ENCODE measurements around the gene CD27.
"Not testable (repeated sequence)": the region's sequence is repeated elsewhere in the genome, so short reads cannot be mapped to it uniquely, and the experiment has no call there.

CD27 gene

DNA sequence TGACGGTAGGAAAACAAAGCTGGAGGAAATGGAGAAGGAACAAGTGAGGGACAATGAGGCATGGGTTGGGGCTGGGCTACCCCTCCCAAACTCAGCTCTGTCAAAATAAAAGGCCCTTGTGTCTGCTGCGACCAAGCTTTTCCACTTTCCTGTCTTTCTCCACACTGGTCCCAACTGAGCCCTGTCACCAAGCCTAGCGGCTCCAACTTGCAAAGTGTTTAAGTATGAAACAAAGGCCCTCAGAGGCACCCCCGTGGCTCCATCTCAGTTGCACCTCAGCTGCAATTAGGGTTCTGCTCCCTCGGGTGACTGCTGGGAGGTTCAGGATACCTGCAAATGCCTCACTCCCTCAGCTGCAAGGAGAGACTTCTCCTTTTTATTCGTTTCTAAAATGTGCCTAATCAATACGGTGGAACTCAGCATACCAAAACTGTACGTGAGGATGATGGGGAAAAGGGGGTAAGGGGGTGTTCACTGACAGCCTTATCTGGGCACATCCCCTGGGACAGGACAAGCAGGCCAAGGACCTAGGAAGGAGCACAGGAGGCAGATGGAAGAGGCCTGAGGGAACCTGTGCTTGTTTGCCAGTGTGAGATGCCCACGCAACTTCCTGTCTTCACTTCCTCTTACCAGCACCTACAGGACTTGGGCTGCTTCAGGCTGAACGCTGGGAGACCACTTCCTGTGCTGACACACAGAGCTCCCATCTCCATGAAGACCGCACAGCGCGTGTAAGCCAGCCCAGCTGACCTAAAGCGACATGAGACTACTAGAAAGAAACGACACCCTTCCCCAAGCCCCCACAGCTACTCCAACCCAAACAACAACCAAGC is 16.9 kb downstream of the CD27 start:
- peak; percentile 87 for DNase-seq (ENCODE audit: low spot score)

- DNase-seq (ENCODE audit: low spot score): no peak
Measured at GRCh38 chr12:6462234-6462995, 17.7 kb downstream of the CD27 start.

DNA sequence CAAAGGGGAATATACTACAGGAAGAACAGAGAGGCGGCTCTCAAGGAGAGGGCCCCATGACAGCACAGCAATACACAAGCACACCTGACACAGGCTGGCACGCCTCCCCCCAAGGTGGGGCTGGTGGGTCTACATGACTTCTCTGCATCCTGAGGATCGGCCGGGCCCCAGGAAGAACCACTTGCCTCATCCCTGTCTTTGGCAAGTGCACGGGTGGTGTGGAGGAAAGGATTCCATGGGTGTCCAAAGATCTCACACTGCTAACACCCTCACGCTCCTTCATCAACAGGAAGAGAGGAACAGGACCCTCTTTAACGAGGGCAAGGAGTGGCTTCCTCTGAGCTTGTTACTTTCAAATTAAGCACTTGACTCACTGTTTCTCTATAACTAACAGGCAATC is 18.5 kb downstream of the CD27 start:
- no peak for DNase-seq (ENCODE audit: low spot score)

- DNase-seq (ENCODE audit: low spot score): no peak
Measured at GRCh38 chr12:6463858-6464257, 19.1 kb downstream of the CD27 start.

GRCh38 chr12:6464531-6464930 is 19.8 kb downstream of the CD27 start:
- no peak for DNase-seq (ENCODE audit: low spot score)

DNA sequence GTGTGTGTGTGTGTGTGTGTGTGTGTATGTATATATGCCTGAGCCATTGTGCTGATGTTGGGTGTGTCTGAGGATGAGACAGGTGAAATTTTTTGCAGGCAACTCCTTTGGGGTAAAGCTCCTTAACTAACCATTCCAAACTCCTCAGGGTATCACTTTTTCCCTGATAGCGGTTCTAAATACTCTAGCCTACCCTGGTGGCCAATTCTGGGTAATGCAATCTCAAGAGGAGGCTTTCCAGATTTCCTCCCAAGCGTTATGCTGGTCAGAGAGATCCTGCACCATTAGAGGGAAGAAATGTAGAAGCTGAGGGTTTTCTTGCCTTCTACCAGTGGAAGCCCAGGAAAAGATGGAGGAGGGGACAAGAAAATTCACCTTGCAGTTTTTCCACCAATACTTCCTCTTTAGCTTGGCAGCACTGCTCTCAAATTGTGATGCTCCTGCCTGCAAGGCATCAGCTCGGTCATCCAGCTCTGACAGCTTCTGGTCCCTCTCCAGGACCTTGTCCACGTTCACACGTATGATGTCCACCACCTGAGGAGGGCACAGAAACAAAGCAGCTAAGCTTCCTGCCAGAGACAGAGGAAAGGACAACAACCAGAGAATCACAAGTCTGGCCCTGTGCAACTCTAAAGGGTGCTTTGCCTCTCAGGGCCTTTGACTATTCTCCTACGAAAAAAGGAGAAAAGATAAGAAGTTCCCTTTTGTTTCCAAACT is 20.9 kb downstream of the CD27 start:
- DNase-seq (ENCODE audit: low spot score): peak; percentile 69

GRCh38 chr12:6466184-6466573 is 21.4 kb downstream of the CD27 start:
- DNase-seq (ENCODE audit: low spot score): no peak

- DNase-seq (ENCODE audit: low spot score): not testable (repeated sequence)
Measured at GRCh38 chr12:6466751-6467150, 22.0 kb downstream of the CD27 start.

DNA sequence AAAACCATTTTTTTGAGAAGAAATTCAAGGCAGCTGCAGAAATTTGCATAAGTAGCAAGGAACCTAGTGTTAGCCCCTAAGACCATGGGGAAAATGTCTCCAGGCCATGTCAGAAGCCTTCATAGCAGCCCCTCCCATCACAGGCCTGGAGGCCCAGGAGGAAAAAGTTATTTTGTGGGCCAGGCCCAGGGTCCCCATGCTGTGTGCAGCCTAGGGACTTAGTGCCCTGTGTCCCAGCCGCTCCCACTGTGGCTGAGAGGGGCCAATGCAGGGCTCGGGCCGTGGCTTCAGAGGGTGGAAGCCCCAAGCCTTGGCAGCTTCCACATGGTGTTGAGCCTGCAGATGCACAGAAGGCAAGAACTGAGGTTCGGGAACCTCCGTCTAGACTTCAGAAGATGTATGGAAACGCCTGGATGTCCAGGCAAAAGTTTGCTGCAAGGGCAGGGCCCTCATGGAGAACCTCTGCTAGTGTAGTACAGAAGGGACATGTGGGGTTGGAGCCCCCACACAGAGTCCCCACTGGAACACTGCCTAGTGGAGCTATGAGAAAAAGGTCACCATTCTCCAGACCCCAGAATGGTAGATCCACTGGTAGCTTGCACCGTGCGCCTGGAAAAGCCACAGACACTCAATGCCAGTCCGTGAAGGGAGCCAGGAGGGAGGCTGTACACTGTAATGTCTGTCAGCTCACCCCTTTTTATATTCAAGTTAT is 23.0 kb downstream of the CD27 start:
- DNase-seq (ENCODE audit: low spot score): not testable (repeated sequence)

DNA sequence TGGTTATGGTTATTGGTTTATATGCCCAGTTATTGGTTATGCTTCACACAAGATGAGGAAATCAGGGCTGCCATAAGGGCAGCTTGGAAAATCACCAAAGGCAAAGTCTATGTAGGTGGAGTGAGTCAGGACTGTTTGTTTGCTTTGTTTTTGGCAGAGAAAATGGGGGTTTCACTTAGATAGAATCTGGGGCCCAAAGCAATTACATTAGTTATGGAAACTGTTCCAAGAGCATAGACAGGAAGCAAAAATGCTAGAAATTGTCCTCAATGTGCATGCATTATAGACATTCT is 23.5 kb downstream of the CD27 start:
- DNase-seq (ENCODE audit: low spot score): no peak

GRCh38 chr12:6469092-6469491 is 24.3 kb downstream of the CD27 start:
- no peak for DNase-seq (ENCODE audit: low spot score)

GRCh38 chr12:6469609-6470374 is 25.0 kb downstream of the CD27 start:
- no peak for DNase-seq (ENCODE audit: low spot score)

DNA sequence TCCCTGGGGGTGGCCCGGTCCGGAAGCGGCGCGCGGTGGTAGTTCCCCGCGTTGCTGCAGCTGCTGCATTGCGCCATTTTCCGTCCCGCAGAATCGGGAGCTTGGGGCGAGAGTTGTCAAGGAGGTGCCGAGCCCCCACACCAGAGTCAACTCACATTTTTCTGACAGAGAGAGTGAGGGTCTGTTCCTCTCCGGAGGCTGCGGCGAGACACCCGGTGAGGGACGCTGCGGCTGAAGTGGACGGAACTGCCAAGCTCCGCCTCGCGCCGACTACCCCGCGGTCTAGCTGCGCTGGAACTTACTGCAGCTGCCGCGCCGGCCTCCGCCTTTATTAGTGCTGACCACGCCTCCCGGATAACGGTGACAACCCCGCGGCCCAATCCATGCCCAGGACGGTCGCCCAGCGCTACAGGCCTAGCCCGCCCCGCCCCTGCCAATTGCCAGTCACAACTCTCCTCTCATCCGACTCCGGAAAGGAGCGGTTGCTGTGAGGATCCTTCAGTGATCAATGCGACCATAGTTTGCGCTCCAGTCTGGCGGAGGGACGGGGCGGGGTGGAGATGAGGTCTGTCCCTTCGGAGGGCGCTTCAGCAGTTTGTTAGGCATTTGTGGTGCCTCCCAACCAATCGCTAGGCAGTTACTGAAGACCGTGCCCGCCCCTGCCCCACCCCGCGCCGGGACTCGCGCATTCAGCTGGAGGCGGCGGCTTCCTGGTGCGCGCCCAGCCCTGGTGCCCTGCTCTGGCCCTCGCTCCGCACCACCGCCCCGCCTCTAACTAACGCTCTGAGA is 25.8 kb downstream of the CD27 start, which contains the start of gene VAMP1:
Gene VAMP1 (minus strand): TSS at position 303 of the 789 bp plus-strand sequence. CDS start 146 bp downstream, at position 157.
- peak; percentile 100 for DNase-seq (ENCODE audit: low spot score)

DNA sequence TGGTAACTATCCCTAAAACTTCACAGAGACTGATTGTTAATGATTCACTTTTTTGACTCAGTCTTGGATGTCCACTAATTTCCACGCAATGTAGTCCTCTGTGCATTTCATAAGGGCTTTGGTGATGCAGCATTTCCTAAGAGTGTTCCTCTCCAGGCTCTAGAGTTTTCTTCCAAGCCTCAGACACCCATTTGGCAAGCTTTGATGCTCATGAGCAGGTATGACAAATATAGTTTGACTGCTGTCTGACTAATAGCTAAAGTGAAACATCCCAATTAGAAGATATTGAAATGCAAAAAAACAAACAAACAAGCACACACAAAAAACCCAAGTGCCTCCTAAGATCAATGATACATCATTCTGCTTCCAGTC is 27.2 kb downstream of the CD27 start:
- DNase-seq (ENCODE audit: low spot score): no peak

- DNase-seq (ENCODE audit: low spot score): no peak
Measured at GRCh38 chr12:6472491-6472890, 27.7 kb downstream of the CD27 start.

- DNase-seq (ENCODE audit: low spot score): not testable (repeated sequence)
Measured at GRCh38 chr12:6475233-6475975, 30.6 kb downstream of the CD27 start.

- no peak for DNase-seq (ENCODE audit: low spot score)
Measured at GRCh38 chr12:6476489-6476888, 31.7 kb downstream of the CD27 start.

DNA sequence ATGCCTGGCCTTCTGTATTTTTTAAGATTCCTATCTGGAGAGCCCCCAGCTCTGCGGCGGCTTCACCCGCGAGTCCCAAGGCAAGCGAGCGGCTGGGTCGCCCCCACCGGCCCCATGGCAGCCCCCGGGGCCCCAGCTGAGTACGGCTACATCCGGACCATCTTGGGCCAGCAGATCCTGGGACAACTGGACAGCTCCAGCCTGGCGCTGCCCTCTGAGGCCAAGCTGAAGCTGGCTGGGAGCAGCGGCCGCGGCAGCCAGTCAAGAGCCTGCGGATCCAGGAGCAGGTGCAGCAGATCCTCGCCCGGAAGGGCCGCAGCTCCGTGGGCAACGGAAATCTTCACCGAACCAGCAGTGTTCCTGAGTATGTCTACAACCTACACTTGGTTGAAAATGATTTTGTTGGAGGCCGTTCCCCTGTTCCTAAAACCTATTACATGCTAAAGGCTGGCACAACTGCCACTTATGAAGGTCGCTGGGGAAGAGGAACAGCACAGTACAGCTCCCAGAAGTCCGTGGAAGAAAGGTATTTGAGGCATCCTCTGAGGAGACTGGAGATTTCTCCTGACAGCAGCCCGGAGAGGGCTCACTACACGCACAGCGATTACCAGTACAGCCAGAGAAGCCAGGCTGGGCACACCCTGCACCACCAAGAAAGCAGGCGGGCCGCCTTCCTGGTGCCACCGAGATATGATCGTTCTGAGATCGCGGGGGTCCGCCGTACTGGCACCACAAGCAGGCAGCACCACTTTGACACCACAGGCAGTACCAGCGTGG is 33.0 kb downstream of the CD27 start:
- DNase-seq (ENCODE audit: low spot score): not testable (repeated sequence)

DNA sequence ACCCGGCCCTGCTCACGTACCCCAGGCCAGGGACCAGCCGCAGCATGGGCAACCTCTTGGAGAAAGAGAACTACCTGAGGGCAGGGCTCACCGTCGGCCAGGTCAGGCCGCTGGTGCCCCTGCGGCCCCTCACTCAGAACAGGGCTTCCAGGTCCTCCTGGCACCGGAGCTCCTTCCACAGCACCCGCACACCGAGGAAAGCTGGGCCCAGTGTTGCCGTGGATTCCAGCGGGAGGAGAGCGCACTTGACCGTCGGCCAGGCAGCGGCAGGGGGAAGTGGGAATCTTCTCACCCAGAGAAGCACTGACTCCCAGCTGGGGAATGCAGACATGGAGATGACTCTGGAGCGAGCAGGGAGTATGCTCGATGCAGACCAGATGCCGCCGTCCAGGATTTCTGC is 33.7 kb downstream of the CD27 start:
- no peak for DNase-seq (ENCODE audit: low spot score)

Measured in Ammon's horn (tissue), 1 donor.